Germinal center (tissue), 1 donor: ENCODE results near the gene ZPR1.
"Not testable (repeated sequence)": the region's sequence is repeated elsewhere in the genome, so short reads cannot be mapped to it uniquely, and the experiment has no call there.

Source experiments
- DNase-seq: peaks from one replicate; pipeline ENCODE4 v3.0.0; 2012; ENCODE audit warnings: mixed read lengths, low spot score

ZPR1 gene

DNA sequence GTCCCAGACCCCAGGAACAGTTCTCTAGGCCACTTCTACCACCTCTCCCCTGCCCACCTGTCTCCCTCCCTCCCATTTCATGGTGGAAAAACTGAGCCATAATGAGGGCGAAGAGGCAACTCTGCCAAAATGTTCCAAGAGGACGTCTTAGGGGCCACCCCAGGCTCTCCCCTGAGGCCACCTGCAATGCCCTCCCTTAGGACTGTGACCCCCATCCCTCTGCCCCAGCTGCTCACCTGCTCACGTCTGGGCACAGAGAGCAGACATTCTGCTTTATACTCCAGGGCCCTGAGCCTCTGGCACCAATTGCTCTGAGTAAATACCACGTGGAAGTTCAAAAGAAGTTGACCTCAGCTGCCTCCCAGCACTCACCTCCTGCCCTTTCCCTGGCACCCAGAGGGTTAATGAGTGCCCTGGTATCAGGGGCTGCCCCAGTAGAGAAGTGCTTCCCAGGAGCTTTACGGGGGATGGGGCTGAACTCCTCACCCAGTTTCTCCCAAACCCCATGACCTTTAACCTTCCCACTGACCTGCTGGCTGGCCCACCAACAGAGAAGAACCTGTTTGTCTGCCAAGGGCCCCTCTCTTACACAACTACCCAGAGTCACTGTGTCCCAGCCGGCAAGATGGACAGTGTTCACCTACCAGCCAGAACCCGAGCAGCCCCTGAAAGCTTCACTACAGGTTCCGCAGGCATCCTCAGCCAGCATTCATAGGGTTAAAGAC lies 4.5 kb upstream of the ZPR1 start:
- no peak for DNase-seq

- no peak for DNase-seq
Measured at GRCh38 chr11:116791813-116792143, 4.0 kb upstream of the ZPR1 start, which contains the start of gene APOA5. Gene APOA5 (minus strand): TSS chr11:116791879. CDS start chr11:116791860, 19 bp downstream.

DNA sequence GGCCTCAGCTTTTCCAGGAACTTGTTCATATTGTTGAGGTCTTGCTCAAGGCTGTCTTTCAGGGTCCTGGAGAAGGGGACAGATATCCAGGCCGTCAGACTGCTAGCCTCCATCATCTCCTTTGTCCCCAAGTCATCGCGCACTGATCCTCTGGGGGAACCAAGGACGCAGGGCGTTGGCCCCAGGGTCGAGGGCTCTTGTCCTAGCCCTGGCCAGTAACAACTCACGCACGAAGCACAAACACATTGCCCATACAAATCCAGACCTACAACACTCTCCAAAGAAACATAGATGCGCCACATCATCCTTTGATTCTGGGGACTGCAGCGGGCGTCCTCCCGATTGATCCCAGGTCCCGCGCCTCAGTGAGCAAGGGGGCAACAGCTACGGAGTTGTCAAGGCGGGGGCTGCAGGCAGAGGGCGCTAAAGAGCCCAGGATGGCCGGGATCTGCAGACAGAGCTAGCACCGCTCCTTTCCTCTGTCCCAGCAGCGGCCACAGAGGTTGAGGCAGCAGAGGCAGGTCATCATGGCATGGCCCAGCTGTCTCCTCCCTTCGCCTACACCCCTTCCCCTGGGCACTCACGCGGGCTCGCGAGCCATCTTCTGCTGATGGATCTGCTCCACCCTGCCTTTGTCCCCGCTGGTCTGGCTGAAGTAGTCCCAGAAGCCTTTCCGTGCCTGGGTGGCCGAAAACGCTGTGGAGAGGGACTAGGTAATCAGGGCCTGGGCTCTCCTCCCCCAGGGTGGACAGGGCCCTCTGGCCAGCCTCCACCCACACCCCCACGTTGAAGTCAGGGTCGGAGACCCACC lies 3.4 kb upstream of the ZPR1 start:
- peak; percentile 88 for DNase-seq

DNA sequence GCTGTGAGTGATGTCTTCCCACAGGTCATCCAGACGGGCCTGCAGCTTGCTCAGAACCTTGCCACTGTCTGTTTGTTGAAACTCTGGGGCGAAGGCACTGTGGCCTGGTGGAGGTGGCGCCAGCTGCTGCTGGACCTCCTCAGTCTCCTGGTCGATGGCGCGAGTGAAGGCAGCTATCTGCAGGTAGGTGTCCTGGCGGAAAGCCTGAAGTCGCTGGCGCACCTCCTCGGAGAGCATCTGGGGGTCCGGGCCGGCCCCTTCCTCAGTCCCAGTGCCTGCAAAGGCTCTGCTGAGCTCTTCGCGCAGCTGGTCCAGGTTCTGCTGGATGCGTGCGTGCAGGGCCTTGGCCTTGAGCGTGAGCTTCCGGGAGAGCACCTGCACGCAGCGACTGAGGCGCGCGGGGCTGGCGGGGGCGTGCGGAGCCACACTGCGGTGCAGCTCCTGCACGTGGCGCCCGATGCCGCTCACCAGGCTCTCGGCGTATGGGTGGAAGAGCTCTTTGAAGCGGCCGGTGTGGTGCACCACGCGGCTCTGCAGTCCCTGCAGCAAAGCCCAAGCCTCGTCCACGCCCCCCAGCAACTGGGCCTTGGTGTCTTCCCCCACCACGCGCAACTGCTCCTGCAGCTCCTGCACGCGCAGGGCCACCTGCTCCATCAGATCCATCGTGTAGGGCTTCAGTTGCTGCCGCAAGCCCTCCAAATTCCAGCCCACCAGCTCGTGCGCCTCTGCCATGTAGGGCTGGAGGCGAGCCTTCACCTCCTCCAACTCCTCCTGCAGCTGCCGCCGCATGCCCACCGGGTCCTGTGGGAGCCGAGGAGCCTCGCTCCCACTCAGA lies 2.6 kb upstream of the ZPR1 start:
- no peak for DNase-seq

- no peak for DNase-seq
Measured at GRCh38 chr11:116788975-116789374, 1.2 kb upstream of the ZPR1 start.

DNA sequence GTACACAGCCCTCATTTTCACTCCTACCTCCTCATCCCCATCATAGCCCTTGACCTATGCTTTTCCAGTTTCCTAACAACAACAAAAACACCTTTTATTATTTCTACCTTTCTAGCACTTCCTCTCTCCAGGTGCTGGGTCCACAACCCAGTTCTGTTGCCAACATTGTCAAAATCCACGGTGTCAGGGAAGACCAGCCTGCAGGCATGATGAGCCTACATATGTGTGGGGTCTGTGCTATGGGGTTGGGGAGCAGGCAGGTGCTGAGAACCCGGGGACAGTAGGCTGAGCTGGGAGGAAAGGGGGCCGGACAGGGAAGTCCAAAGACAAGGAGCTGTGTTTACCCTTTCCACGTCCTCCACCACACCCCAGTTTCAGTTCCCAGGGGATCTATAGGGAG lies 711 bp upstream of the ZPR1 start:
- no peak for DNase-seq

DNA sequence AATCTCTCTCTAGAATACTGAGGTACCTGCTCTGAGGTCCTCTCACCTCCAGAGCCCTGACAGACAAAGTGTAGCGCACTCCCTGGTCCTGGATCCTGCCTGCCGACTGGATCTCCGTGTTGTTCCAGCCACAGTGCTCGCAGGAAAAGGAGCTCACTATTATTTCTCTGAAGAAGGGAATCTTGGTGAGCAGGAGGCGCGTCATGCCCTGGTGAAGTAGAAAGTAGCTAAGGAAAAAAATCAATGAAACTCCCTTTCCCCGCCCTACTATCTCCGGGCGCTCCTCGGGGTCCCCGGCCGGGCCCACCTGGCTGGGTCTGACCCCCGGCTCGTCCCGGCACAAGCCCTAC lies 412 bp downstream of the ZPR1 start:
- no peak for DNase-seq

DNA sequence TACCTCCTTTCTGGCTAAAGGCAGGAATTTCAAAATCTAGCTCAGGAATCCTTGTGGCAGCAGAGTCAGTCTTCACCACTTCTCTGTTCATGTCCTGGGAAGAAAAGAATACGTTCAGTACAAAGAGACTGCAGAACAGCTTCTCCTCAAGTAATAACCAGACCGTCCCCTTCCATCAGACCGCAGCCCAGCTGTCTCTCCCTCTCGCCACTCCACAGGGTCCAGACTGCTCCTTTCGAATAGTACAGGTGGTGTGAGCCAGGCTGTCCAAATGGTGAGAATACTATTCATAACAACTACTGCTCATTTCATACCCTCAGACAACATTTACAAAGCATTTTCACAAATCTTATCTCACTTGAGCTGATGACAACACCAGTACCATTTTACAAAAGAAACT lies 857 bp downstream of the ZPR1 start:
- no peak for DNase-seq

DNA sequence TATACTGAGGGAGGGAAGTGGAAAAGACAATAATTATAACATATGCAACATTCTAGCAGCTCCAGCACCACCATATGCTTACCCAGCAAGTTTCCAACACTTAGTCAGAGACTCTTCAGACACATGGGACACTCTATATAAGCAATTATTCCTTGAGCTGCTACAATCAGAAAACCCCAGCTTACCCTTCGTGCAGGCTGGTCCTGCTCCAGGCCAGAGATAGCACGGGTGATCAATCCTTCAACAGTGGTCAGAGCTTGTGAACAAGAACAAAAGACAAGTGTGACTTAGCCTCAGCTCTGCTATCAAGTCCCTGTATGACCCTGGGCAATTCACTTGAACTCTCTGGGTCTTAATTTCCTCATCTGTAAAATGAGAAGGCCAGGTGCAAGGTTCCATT lies 1.5 kb downstream of the ZPR1 start:
- no peak for DNase-seq

GRCh38 chr11:116782728-116783127 lies 5.1 kb downstream of the ZPR1 start:
- DNase-seq = no peak

DNA sequence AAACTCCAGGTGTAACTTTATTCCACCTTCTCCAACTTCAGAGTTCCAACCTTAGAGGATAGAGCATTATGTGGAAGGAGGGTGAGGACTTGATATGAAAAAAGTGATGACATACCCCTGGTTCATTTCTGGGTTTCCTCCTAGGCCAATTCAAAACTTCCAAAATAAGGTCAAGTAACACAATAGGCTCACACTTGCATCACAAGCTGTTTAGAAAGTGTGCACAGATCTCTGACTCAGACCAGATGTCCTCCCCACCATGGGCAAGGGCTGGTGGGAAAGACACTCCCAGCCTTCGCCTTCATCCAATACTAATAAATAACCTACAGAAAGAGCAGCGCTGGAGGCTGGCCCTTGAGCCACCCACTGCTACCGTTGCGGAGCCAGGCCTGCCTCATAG lies 9.3 kb downstream of the ZPR1 start:
- DNase-seq = no peak

- DNase-seq = no peak
Measured at GRCh38 chr11:116777056-116777455, 10.8 kb downstream of the ZPR1 start.

GRCh38 chr11:116776522-116776984 lies 11.3 kb downstream of the ZPR1 start:
- no peak for DNase-seq

DNA sequence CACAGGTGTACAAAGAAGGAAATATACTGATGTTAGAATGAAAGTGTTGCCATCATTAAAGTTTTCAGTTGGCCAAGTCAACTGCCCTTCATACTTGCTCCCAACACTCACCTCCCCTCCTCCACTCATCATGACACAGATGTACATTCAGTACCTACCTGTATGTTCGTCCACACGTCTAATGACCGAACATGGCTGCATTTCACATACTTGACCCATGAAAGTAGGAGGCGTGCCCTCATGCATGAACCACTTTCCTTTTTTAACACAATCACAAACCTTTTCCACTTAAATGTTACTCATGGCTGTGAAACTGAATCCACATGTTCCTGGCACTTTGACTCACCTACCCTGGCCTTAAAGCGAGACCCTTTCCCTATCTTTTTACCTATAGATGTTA lies 11.8 kb downstream of the ZPR1 start:
- DNase-seq = no peak

- no peak for DNase-seq
Measured at GRCh38 chr11:116774661-116775060, 13.2 kb downstream of the ZPR1 start.

DNA sequence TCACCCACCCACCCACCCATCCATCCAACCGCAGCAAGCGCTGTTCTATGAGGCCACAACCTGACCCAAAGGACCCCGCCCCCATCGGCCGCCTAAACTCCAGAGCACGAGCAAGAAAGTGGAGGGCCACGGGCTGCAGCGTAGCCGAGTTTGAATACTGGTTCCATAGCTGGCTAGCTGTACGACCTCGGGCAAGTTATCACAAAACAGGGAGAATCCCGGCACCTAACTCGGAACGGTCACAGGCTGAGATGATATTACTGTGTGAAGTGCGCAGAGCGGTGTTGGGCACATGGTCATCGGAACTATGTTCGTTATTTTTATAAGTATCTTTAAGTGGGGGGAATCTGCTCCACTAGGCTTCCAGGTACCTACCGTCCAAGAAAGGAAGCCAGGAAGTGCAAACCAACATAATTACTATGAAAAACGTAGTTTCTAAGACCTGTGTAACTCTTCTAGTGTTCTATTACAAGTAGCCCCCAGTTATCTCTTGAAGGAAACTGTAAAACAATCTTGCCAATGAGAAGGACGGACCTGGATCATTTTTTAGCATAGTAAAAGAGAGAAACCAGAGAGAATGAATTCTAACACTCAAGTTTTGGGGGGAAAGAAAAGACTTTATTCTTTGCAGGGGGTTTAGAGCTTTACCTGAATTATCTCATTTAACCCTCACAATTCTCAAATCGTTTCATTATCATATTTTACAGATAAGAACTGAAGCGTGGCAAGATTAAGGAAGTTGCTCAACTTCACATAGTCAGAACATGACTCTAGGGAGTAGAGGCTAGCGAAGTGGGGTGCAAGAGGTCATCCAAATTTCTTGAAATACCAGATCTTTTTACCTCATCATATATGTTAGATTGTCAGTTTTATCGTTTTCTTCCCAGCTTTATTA lies 14.4 kb downstream of the ZPR1 start:
- peak; percentile 55 for DNase-seq

DNA sequence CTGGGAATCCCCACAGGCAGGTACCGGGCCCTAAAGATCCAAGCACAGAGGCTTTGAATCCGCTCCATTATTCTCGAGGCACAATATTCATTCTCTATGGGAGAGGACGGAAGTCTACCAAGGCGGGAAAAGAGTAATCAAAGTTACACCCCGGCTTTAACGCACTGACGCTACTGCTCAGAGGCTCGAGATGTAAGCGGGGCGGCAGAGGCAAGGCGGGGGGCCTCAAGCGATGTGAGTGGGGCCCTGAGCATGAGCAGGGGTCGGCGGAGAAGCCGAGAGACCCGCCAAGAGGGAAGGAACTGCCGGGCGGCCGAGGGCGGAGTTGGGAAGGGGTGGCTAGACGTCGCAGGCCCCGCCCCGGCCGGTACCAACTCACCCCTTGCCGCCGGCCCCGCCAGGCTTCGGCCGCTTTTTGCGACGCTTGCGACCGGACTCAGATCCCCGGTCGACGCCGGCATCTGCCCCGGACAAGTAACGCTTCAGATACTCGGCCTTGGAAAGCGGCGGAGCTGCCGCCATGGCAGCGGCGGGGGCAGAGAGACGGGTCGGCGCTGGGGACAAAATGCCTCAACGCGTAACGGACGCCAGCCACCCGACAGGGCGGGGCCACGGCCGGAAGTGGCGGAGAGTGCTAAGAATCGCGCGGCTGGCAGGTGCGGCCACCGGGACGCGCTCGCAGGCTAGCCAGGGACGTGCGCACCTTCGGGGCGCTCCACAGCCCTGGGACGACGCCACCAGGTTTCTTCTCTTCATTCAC lies 15.2 kb downstream of the ZPR1 start, which contains the start of gene BUD13:
TSS of gene BUD13 (minus strand) at position 545 of the 760 bp plus-strand sequence. CDS start at position 522, 23 bp downstream.
- DNase-seq = peak; percentile 92

DNA sequence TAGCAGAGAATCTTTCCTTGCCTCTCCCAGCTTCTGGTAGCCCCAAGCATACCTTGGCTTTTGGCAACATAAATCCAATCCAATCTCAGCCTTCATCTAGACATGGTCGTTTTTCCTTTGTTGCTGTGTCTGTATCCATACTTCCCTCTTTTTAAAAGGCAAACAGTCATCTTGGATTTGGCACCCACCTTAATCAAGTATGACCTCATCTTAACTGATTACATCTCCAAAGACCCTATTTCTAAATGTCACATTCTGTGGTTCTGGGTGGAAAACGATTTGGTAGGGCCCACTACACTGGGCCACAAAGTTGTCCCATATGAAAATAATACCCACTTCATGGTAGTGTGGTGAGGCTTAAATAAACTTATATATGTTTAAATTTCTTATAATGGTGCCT lies 15.9 kb downstream of the ZPR1 start:
- no peak for DNase-seq

DNA sequence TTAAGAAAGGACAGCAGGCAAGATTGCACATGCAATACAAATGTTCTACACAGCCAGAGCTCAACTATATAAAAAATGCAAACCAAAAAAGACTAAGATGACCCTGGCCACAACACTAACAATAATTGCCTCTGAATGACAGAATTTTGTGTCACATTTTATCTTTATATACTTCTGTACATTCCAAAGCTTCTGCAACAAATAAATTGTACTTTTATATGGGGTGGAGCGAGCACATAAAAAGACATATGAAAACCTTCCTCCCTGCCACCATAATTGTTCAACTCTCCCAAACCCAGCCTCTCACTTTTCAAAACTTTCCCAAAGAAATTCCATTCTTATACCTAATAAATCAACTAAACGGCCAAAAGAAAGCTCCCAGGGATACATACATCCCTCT lies 25.7 kb downstream of the ZPR1 start:
- no peak for DNase-seq

DNA sequence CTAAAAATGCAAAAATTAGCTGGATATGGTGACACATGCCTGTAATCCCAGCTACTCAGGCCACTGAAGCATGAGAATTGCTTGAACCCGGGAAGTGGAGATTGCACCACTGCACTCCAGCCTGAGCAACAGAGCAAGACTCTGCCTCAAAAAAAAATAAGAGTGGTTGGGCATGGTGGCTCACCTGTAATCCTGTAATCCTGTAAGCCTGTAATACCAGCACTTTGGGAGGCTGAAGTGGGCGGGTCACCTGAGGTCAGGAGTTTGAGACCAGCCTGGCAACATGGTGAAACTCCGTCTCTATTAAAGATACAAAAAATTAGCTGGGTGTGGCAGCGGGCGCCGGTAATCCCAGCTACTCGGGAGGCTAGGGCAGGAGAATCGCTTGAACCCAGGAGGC lies 31.8 kb downstream of the ZPR1 start:
- not testable (repeated sequence) for DNase-seq
